Smooth muscle cell (in vitro differentiated cells): Measurements from ENCODE around the gene GABRB1. TPM values are rescaled to one million over a fixed set of nuclear protein-coding genes. Genes with fewer than 3 reads are reported as not detected.

Experiments used
- DNase-seq: peaks from one replicate; lab custom pipeline; 2025; ENCODE audit not compliant: unreplicated experiment; lab: John Stamatoyannopoulos, UW
- H2AFZ ChIP-seq: fragments of 200-600 bp; sonication (generic); 2 replicates; pipeline ENCODE4 v1.6.0; 2016; ENCODE audit warnings: antibody characterized with exemption, low read depth, mild to moderate bottlenecking
- H3F3A ChIP-seq: fragments of 200-600 bp; sonication (generic); 2 replicates; pipeline ENCODE4 v1.6.0; 2017; ENCODE audit warnings: antibody characterized with exemption, low read depth
- H3K27ac ChIP-seq: fragments of 200-600 bp; sonication (generic); 2 replicates; pipeline ENCODE4 v1.5.1; 2016; ENCODE audit warnings: low read depth, mild to moderate bottlenecking
- H3K27me3 ChIP-seq: fragments of 200-600 bp; sonication (generic); 2 replicates; pipeline ENCODE4 v1.6.1; 2016; ENCODE audit warnings: low read depth, mild to moderate bottlenecking
- H3K36me3 ChIP-seq: fragments of 200-600 bp; sonication (generic); 2 replicates; pipeline ENCODE4 v1.5.1; 2016; ENCODE audit warnings: low read depth
- H3K4me1 ChIP-seq: fragments of 200-600 bp; sonication (generic); 2 replicates; pipeline ENCODE4 v1.5.1; 2016; ENCODE audit warnings: low read depth
- H3K4me2 ChIP-seq: fragments of 200-600 bp; sonication (generic); 2 replicates; pipeline ENCODE4 v1.6.0; 2016; ENCODE audit warnings: mild to moderate bottlenecking
- H3K4me3 ChIP-seq: fragments of 200-600 bp; sonication (generic); 2 replicates; pipeline ENCODE4 v1.5.1; 2016; ENCODE audit warnings: mild to moderate bottlenecking
- H3K79me2 ChIP-seq: fragments of 200-600 bp; sonication (generic); 2 replicates; pipeline ENCODE4 v1.6.0; 2016; ENCODE audit warnings: low read depth, mild to moderate bottlenecking
- H3K9ac ChIP-seq: fragments of 200-600 bp; sonication (generic); 2 replicates; pipeline ENCODE4 v1.6.0; 2016; ENCODE audit warnings: low read depth
- H3K9me3 ChIP-seq: fragments of 200-600 bp; sonication (generic); replicated peaks from 2 replicates; pipeline ENCODE4 v1.5.1; 2016; ENCODE audit warnings: low read depth
- H4K20me1 ChIP-seq: fragments of 200-600 bp; sonication (generic); 2 replicates; pipeline ENCODE4 v1.6.0; 2016; ENCODE audit warnings: low read depth
- CTCF ChIP-seq: fragments of 200-600 bp; sonication (generic); IDR thresholded peaks from 2 replicates; pipeline ENCODE4 v1.5.1; 2017; ENCODE audit warnings: borderline replicate concordance, mild to moderate bottlenecking, antibody characterized with exemption; ENCODE audit not compliant: insufficient read depth, poor library complexity, severe bottlenecking
- WGBS: methylation state at CpG from one replicate; pipeline ENCODE4 v1.1.7; 2016; ENCODE audit warnings: low lambda C conversion rate; 5-methylcytosine and 5-hydroxymethylcytosine counted together
- polyA plus RNA-seq: library from polyadenylated mRNA; unstranded; fragments of >200 nt; fragmentation: Nextera tagmentation; extraction: Ambion mirVana; gene quantifications from 2 replicates; pipeline ENCODE4 v1.2.1, GENCODE V29; 2016
- total RNA-seq: library from RNA; depleted of rRNA; stranded (reverse); fragments of >200 nt; gene quantifications from 2 replicates; pipeline ENCODE4 v1.2.3, GENCODE V29; 2014

GABRB1 gene
- total and polyA plus RNA-seq, 2 experiments from 2014 or later, result 0.22 TPM; not detected in 1

GRCh38 chr4:47432749-47433148 lies 401.4 kb downstream of the GABRB1 start:
- Histone ChIP-seq H3K27ac (no peak overlapping the region), H2AFZ (no peak overlapping the region), H4K20me1 (no peaks in the 10 kb centered on the region), H3K27me3 (peaks cover 5% of the 10 kb centered on the region), H3K9ac (no peak overlapping the region), H3K79me2 (no peaks in the 10 kb centered on the region), H3K36me3 (no peaks in the 10 kb centered on the region), H3F3A (no peaks in the 10 kb centered on the region), H3K9me3 (no peaks in the 10 kb centered on the region), H3K4me1 (no peaks in the 10 kb centered on the region), H3K4me3 (no peak overlapping the region), H3K4me2 (no peak overlapping the region)
- no peak for TF ChIP-seq CTCF
- no peak for DNase-seq
- WGBS, result 86% methylated on average over 1 of the region's 1 CpG

GRCh38 chr4:47434931-47435330 lies 403.6 kb downstream of the GABRB1 start:
- no peak overlapping the region for H3K4me3 ChIP-seq
- H3K79me2 ChIP-seq, result no peaks in the 10 kb centered on the region
- TF ChIP-seq CTCF, result no peak
- no peak overlapping the region for H3K4me2 ChIP-seq
- no peak overlapping the region for H3K9ac ChIP-seq
- H3K27me3 ChIP-seq, result no peaks in the 10 kb centered on the region
- H2AFZ ChIP-seq, result no peak overlapping the region
- no peaks in the 10 kb centered on the region for H4K20me1 ChIP-seq
- no peaks in the 10 kb centered on the region for H3K4me1 ChIP-seq
- H3K36me3 ChIP-seq, result no peaks in the 10 kb centered on the region
- no peak overlapping the region for H3K27ac ChIP-seq
- H3F3A ChIP-seq, result no peaks in the 10 kb centered on the region
- H3K9me3 ChIP-seq, result no peaks in the 10 kb centered on the region
- no peak for DNase-seq

- Histone ChIP-seq H3K27me3 (no peaks in the 10 kb centered on the region), H3K27ac (no peak overlapping the region), H3K9ac (no peak overlapping the region), H3K4me2 (no peak overlapping the region), H3K79me2 (no peaks in the 10 kb centered on the region), H3K9me3 (no peaks in the 10 kb centered on the region), H3K4me3 (no peak overlapping the region), H3K36me3 (no peaks in the 10 kb centered on the region), H3F3A (no peaks in the 10 kb centered on the region), H4K20me1 (no peaks in the 10 kb centered on the region), H2AFZ (no peak overlapping the region), H3K4me1 (no peaks in the 10 kb centered on the region)
- no peak for TF ChIP-seq CTCF
- no peak for DNase-seq
- 82% methylated on average over 5 of the region's 5 CpGs for WGBS
Measured at GRCh38 chr4:47442980-47443379, 411.6 kb downstream of the GABRB1 start.

GRCh38 chr4:47444031-47444430 lies 412.7 kb downstream of the GABRB1 start:
- no peak overlapping the region for H2AFZ ChIP-seq

More at GRCh38 chr4:47444031-47444430, 412.7 kb downstream of the GABRB1 start:
- no peaks in the 10 kb centered on the region for H3K79me2 ChIP-seq
- no peaks in the 10 kb centered on the region for H4K20me1 ChIP-seq
- H3K4me2 ChIP-seq, result no peak overlapping the region
- whole genome bisulfite sequencing, result 91% methylated on average over 2 of the region's 2 CpGs
- no peaks in the 10 kb centered on the region for H3K36me3 ChIP-seq
- no peak for TF ChIP-seq CTCF
- H3F3A ChIP-seq, result no peaks in the 10 kb centered on the region
- no peak overlapping the region for H3K27ac ChIP-seq
- H3K4me3 ChIP-seq, result no peak overlapping the region
- H3K4me1 ChIP-seq, result no peaks in the 10 kb centered on the region
- no peaks in the 10 kb centered on the region for H3K9me3 ChIP-seq
- no peaks in the 10 kb centered on the region for H3K27me3 ChIP-seq
- H3K9ac ChIP-seq, result no peak overlapping the region
- no peak for DNase-seq
